NB4 (cell line): Measurements from ENCODE around the gene STIM2.

Experiments
- DNase-seq: peaks from one replicate; pipeline ENCODE4 v3.0.0; 2010; ENCODE audit warnings: low read depth
- H3K4me3 ChIP-seq: one replicate; pipeline ENCODE4 v1.5.1; 2011; ENCODE audit warnings: mild to moderate bottlenecking, low read depth, low read length, moderate library complexity
- MYC ChIP-seq: IDR thresholded peaks from 2 replicates; pipeline ENCODE4 v1.6.1; 2011; ENCODE audit warnings: low read depth, low read length
- POLR2A ChIP-seq: IDR thresholded peaks from 2 replicates; pipeline ENCODE4 v1.6.1; 2011; ENCODE audit warnings: mild to moderate bottlenecking; ENCODE audit not compliant: insufficient read length; ENCODE audit errors: extremely low read depth
- TF ChIP-seq, protein P1 (sequence below): IDR thresholded peaks from 2 replicates; pipeline ENCODE4 v1.6.1; 2011; ENCODE audit warnings: low read depth, low read length
- TF ChIP-seq, protein P2 (sequence below): IDR thresholded peaks from one replicate; pipeline ENCODE4 v1.5.1; 2012; ENCODE audit warnings: low read depth, low read length

STIM2 gene

GRCh38 chr4:26953366-26953765 is 92.7 kb downstream of the STIM2 start:
- no peak overlapping the region for H3K4me3 ChIP-seq
- no peak for TF ChIP-seq POLR2A
- TF ChIP-seq, protein P1, sequence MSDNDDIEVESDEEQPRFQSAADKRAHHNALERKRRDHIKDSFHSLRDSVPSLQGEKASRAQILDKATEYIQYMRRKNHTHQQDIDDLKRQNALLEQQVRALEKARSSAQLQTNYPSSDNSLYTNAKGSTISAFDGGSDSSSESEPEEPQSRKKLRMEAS: no peak
- TF ChIP-seq, protein P2, sequence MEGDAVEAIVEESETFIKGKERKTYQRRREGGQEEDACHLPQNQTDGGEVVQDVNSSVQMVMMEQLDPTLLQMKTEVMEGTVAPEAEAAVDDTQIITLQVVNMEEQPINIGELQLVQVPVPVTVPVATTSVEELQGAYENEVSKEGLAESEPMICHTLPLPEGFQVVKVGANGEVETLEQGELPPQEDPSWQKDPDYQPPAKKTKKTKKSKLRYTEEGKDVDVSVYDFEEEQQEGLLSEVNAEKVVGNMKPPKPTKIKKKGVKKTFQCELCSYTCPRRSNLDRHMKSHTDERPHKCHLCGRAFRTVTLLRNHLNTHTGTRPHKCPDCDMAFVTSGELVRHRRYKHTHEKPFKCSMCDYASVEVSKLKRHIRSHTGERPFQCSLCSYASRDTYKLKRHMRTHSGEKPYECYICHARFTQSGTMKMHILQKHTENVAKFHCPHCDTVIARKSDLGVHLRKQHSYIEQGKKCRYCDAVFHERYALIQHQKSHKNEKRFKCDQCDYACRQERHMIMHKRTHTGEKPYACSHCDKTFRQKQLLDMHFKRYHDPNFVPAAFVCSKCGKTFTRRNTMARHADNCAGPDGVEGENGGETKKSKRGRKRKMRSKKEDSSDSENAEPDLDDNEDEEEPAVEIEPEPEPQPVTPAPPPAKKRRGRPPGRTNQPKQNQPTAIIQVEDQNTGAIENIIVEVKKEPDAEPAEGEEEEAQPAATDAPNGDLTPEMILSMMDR: no peak
- TF ChIP-seq MYC: no peak
- no peak for DNase-seq

GRCh38 chr4:26953770-26954423 is 93.3 kb downstream of the STIM2 start:
- DNase-seq: no peak

DNA sequence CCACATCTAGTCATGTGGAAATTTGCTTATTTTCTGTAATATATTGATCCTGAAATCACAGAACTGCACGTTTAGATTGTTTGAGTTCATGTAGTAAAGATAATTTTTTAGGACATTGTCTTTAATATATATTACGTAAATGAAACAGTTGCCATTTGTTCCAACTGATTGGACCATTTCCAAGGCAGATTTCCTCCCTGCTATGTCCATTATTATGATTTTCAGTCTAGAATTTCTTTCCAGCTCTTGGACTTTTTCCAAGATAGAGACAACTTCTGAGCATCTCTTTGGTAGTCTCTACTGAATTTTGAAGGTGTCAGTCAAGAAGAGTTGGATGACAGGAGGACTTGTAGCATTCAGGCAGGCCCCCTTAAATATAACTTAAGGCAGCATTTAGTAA is 94.6 kb downstream of the STIM2 start:
- no peak overlapping the region for H3K4me3 ChIP-seq
- TF ChIP-seq MYC (no peak), POLR2A (no peak)
- TF ChIP-seq, protein P2: no peak
- TF ChIP-seq, protein P1: no peak
- no peak for DNase-seq

More at GRCh38 chr4:26953770-26954423, 93.3 kb downstream of the STIM2 start:
- no peak overlapping the region for H3K4me3 ChIP-seq
- TF ChIP-seq MYC (no peak), POLR2A (no peak)
- TF ChIP-seq, protein P2: no peak
- TF ChIP-seq, protein P1: no peak

- TF ChIP-seq, protein P2: no peak
- TF ChIP-seq MYC: no peak
- TF ChIP-seq, protein P1: no peak
- TF ChIP-seq POLR2A: no peak
- no peak for DNase-seq
- no peak overlapping the region for H3K4me3 ChIP-seq
These were observed 98.4 kb downstream of the STIM2 start for GRCh38 chr4:26958925-26959653.

DNA sequence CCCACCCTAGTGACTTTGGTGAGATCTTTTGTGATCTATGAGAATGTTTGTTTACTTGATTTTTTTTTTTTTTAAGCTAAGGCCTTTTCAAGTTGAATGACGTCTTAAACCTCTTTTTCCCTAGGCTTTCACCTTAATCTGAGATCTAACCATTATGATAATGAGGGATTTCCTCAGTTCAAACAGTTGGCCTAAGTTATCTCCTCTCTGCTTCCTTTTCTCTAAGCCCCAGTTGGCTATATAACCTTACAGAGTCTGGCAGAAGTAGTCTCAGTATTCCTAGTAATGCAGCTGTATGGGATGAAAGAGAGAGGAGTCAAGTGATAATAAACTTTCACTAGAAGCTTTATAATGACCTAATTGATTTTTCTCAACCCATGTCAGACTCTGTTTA is 99.0 kb downstream of the STIM2 start:
- TF ChIP-seq MYC (no peak), POLR2A (no peak)
- TF ChIP-seq, protein P1: no peak
- TF ChIP-seq, protein P2: no peak
- no peak overlapping the region for H3K4me3 ChIP-seq
- DNase-seq: no peak
